ENCODE data around the gene SASH1.
A peak's percentile ranks its signal among the peaks of the same experiment; 100 is the strongest.

SASH1 gene

DNA sequence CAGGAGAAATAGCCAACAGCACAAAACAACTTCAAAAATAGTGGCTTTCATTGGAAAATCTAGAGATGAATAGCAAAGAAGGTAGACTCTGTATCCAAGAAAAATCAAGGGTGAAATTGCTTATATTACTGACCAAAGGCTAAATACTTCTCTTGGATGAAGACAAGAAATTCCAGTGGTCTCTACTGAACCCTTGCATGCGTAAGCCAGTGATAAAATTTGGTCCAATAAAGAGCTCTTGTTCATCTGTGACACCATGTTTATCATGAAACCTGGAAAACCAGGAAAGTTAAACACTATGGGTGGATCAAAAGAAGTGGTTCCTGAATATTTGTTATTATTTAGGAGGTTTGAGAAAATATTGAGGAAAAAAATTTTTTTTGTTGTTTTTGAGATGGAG lies 25.6 kb upstream of the SASH1 start:
- no peaks in the 10 kb centered on the region for H3K36me3 Mint-ChIP-seq (ENCODE audit: low read depth)
- no peak overlapping the region for H3K4me3 Mint-ChIP-seq
- no peaks in the 10 kb centered on the region for H3K4me1 Mint-ChIP-seq (ENCODE audit: low read depth)
- intact Hi-C loops (cut with micrococcal nuclease), result no loop called here
- H3K27me3 Mint-ChIP-seq, result peaks cover 24% of the 10 kb centered on the region
- no peak overlapping the region for H3K27ac Mint-ChIP-seq
- no peaks in the 10 kb centered on the region for H3K9me3 Mint-ChIP-seq

GRCh38 chr6:148317739-148318138 lies 24.9 kb upstream of the SASH1 start:
- intact Hi-C loops (cut with micrococcal nuclease), result no loop called here
- Mint-ChIP-seq H3K9me3 (no peaks in the 10 kb centered on the region), H3K4me1 (ENCODE audit: low read depth) (no peaks in the 10 kb centered on the region), H3K36me3 (ENCODE audit: low read depth) (no peaks in the 10 kb centered on the region), H3K4me3 (no peak overlapping the region), H3K27me3 (peaks cover 24% of the 10 kb centered on the region), H3K27ac (no peak overlapping the region)

GRCh38 chr6:148322704-148323103 lies 19.9 kb upstream of the SASH1 start:
- intact Hi-C loops (cut with micrococcal nuclease), result no loop called here

DNA sequence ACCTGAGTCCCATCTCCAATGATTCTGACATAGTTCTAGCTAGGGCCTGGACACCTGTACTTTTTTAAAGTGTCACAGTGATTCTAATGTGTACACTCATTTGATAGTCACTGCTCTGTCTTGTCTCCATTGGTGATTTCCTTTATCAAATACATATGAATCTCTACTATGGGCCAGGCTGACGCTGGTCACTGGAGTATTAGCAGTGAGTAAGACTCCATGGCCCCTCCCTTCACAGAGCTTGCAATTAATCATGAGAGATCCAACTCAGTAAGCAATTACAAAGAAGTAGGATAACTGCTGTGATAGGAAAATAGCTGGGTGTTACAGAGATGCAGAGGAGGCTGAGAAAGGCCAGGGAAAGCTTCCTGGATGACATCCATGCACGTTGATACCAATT lies 19.3 kb upstream of the SASH1 start:
- peaks cover 8% of the 10 kb centered on the region for H3K27me3 Mint-ChIP-seq
- intact Hi-C loops (cut with micrococcal nuclease), result no loop called here
- H3K4me1 Mint-ChIP-seq (ENCODE audit: low read depth), result peaks cover 14% of the 10 kb centered on the region
- no peak overlapping the region for H3K4me3 Mint-ChIP-seq
- H3K36me3 Mint-ChIP-seq (ENCODE audit: low read depth), result no peaks in the 10 kb centered on the region
- H3K27ac Mint-ChIP-seq, result no peak overlapping the region
- H3K9me3 Mint-ChIP-seq, result no peaks in the 10 kb centered on the region

More at GRCh38 chr6:148322704-148323103, 19.9 kb upstream of the SASH1 start:
- peaks cover 9% of the 10 kb centered on the region for H3K27me3 Mint-ChIP-seq
- no peak overlapping the region for H3K4me3 Mint-ChIP-seq
- H3K27ac Mint-ChIP-seq, result no peak overlapping the region
- H3K36me3 Mint-ChIP-seq (ENCODE audit: low read depth), result no peaks in the 10 kb centered on the region
- no peaks in the 10 kb centered on the region for H3K9me3 Mint-ChIP-seq
- peaks cover 14% of the 10 kb centered on the region for H3K4me1 Mint-ChIP-seq (ENCODE audit: low read depth)

GRCh38 chr6:148324297-148324985 lies 18.2 kb upstream of the SASH1 start:
- H3K9me3 Mint-ChIP-seq, result no peaks in the 10 kb centered on the region
- peak overlapping the region; percentile 64 for H3K27ac Mint-ChIP-seq
- H3K4me3 Mint-ChIP-seq, result no peak overlapping the region
- intact Hi-C loops (cut with micrococcal nuclease), result no loop called here
- H3K36me3 Mint-ChIP-seq (ENCODE audit: low read depth), result no peaks in the 10 kb centered on the region
- H3K4me1 Mint-ChIP-seq (ENCODE audit: low read depth), result peaks cover 16% of the 10 kb centered on the region
- H3K27me3 Mint-ChIP-seq, result peaks cover 9% of the 10 kb centered on the region

DNA sequence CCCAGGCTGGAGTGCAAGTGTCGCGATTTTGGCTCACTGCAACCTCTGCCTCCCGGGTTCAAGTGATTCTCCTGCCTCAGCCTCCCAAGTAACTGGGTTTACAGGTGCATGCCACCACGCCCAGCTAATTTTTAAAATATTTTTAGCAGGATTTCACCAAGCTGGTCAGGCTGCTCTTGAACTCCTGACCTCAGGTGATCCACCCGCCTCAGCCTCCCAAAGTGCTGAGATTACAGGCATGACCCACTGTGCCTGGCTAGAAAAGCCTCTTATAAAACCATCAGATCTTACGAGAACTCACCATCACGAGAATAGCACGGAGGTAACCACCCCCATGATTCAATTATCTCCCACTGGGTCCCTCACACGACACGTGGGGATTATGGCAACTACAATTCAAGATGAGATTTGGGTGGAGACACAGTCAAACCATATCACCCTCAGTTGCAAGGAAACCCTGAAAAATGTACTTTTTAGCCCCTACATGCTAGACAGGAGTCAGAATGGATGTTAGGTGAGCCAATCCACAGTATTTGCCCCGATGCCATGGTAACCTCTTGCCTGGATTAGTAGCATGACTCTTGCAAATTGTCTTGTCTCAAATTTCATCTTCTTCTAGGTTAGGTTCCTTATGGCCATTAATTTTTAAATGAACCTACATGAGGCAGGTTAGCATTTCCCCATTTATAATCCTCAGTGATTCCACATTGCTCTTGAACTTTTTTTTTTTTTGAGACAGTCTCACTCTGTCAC lies 17.1 kb upstream of the SASH1 start:
- intact Hi-C loops (cut with micrococcal nuclease), result no loop called here
- Mint-ChIP-seq H3K36me3 (ENCODE audit: low read depth) (no peaks in the 10 kb centered on the region), H3K4me1 (ENCODE audit: low read depth) (peaks cover 19% of the 10 kb centered on the region)

DNA sequence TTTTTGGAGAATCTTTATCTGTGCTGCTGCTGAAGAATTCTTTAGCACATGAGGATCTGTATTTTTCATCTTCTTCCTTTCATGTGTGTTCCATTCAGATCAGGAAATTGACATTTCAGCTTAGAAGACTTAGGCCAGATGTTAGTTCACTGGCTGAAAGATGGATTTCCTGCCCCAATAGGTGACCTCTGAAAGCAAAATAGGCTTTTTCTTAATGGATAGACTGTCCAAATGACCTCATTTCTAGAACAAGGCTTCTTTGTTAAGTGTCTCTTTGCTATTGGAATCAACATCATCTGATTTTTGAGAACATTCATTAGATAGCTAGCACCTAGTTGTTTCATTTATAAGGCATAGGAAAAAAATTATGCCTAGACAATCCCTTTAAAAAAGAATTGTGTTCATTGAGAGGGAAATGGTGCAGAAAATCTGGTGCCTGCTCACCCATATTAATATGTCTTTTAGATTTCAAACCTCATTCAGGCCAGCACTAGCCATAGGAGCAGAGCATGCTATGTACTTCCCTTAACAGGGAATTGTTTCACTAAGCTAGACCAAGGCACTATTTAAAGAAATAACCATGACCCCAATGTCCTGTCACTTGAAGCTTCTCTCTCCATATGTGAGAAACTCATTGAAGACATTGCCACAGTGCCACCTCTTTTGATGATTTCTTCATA lies 13.6 kb upstream of the SASH1 start:
- Mint-ChIP-seq H3K36me3 (ENCODE audit: low read depth) (no peaks in the 10 kb centered on the region), H3K27me3 (peaks cover 16% of the 10 kb centered on the region), H3K4me1 (ENCODE audit: low read depth) (peaks cover 25% of the 10 kb centered on the region), H3K4me3 (no peak overlapping the region), H3K9me3 (no peaks in the 10 kb centered on the region), H3K27ac (no peak overlapping the region)
- intact Hi-C loops (cut with micrococcal nuclease), result no loop called here

More for the DNA sequence above, 17.1 kb upstream of the SASH1 start:
- Mint-ChIP-seq H3K9me3 (no peaks in the 10 kb centered on the region), H3K27me3 (peaks cover 8% of the 10 kb centered on the region), H3K27ac (peak overlapping the region; percentile 64), H3K4me3 (no peak overlapping the region)

DNA sequence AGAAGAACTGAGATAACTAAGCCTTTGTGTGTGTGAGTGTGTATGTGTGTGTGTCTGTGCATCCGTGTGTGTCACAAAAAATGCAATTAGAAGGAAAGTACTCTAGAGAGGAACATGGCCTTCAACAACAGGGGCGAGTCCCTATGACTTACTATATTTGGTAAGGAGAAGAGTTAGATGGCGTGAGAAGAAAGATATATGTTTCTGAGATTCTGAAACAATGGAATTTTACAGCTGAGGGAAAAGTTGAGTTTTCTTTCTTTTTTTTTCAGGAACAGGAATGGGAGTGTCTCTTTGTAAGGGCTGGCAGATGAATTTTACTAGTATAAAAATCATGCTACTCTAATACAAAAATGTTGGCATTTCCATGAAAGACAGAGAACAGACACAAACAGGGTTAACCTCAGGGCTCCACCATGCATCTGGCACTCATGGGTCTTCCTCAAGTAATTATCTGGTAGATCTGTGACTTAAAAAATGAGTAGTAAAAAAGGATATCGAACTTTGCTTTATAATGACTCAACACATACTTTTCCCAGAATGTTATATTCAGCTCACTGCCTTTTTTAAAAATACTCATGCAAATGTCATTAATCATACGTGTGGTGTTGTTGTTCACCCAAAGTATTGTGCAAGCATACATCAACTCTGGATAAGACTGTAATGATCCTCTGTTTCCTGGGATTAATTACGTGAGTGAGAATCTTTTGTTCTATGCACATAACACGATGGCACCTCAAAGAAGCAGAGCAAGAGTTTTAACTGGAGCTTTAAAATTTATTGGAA lies 12.8 kb upstream of the SASH1 start:
- no peaks in the 10 kb centered on the region for H3K36me3 Mint-ChIP-seq (ENCODE audit: low read depth)
- no peak overlapping the region for H3K27ac Mint-ChIP-seq
- H3K4me3 Mint-ChIP-seq, result no peak overlapping the region
- H3K4me1 Mint-ChIP-seq (ENCODE audit: low read depth), result peaks cover 17% of the 10 kb centered on the region
- H3K9me3 Mint-ChIP-seq, result no peaks in the 10 kb centered on the region
- peaks cover 16% of the 10 kb centered on the region for H3K27me3 Mint-ChIP-seq
- intact Hi-C loops (cut with micrococcal nuclease), result no loop called here

DNA sequence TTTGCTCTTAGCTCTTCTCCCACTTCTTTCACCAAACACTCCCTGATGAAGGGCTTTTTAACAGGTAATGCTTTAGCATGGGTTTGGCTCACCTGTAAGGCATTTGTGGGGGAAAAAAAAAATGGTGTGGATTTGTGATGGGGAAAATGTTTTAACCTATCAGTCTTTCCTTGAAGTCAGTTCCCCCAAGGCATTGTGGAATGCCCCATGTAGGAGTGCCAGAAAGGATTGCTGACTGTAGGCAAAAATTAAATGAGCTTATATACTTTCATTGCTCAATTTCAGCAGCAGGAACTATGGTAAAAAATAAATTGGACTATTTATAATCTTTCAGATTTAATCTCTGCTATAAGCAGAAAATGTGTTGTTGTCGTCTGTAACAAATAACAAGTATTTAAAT lies 10.6 kb upstream of the SASH1 start:
- intact Hi-C loops (cut with micrococcal nuclease), result no loop called here
- peaks cover 22% of the 10 kb centered on the region for H3K27me3 Mint-ChIP-seq
- no peak overlapping the region for H3K4me3 Mint-ChIP-seq
- no peaks in the 10 kb centered on the region for H3K36me3 Mint-ChIP-seq (ENCODE audit: low read depth)
- peaks cover 11% of the 10 kb centered on the region for H3K4me1 Mint-ChIP-seq (ENCODE audit: low read depth)
- no peaks in the 10 kb centered on the region for H3K9me3 Mint-ChIP-seq
- H3K27ac Mint-ChIP-seq, result no peak overlapping the region

GRCh38 chr6:148336901-148337300 lies 5.7 kb upstream of the SASH1 start:
- Mint-ChIP-seq H3K36me3 (ENCODE audit: low read depth) (no peaks in the 10 kb centered on the region), H3K4me1 (ENCODE audit: low read depth) (no peaks in the 10 kb centered on the region), H3K9me3 (no peaks in the 10 kb centered on the region), H3K27me3 (peaks cover 33% of the 10 kb centered on the region), H3K27ac (no peak overlapping the region), H3K4me3 (no peak overlapping the region)
- intact Hi-C loops (cut with micrococcal nuclease), result no loop called here

DNA sequence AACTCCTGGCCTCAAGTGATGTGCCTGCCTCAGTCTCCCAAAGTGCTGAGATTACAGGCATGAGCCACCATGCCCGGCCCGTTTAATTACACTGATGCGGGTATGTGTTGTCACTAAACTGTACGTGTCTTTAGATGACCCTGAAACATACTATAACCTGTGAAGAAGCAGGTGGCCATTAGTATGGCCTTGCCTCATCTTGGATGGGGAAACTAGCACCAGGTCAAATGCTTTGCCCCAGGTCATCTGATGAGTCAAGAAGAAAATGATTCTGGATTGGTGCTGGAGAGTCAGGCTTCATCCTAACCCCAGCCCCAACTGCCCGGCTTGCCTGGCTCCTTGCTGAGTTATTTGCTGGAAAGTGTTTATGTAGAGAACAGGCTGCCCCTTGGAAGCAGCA lies 2.9 kb upstream of the SASH1 start:
- H3K27ac Mint-ChIP-seq, result no peak overlapping the region
- H3K36me3 Mint-ChIP-seq (ENCODE audit: low read depth), result no peaks in the 10 kb centered on the region
- no peak overlapping the region for H3K4me3 Mint-ChIP-seq
- H3K9me3 Mint-ChIP-seq, result no peaks in the 10 kb centered on the region
- intact Hi-C loops (cut with micrococcal nuclease), result no loop called here
- peaks cover 48% of the 10 kb centered on the region for H3K27me3 Mint-ChIP-seq
- H3K4me1 Mint-ChIP-seq (ENCODE audit: low read depth), result no peaks in the 10 kb centered on the region

- intact Hi-C loops (cut with micrococcal nuclease), result no loop called here
- Mint-ChIP-seq H3K9me3 (no peaks in the 10 kb centered on the region), H3K27ac (no peak overlapping the region), H3K4me3 (no peak overlapping the region), H3K36me3 (ENCODE audit: low read depth) (no peaks in the 10 kb centered on the region), H3K4me1 (ENCODE audit: low read depth) (peaks cover 6% of the 10 kb centered on the region), H3K27me3 (peaks cover 49% of the 10 kb centered on the region)
Observed at GRCh38 chr6:148340586-148341297, 1.9 kb upstream of the SASH1 start.

DNA sequence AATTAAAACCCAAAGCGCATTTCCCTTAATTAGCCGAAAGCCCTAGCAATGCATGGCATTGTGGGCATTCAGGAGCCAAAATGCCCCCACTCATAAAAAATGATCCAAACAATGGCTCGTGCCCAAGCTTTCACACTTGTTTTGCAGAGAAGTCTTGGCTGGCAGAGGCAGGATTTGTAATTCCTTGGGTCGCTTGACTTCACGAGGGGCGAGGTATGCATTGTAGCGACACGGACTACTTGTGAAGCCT lies 613 bp upstream of the SASH1 start:
- no peaks in the 10 kb centered on the region for H3K9me3 Mint-ChIP-seq
- H3K27me3 Mint-ChIP-seq, result peaks cover 57% of the 10 kb centered on the region
- H3K4me1 Mint-ChIP-seq (ENCODE audit: low read depth), result peaks cover 11% of the 10 kb centered on the region
- intact Hi-C loops (cut with micrococcal nuclease), result loop anchor here (2.0 kb wide), 1 partner anchor 123 kb away; no protein-coding TSS in a partner anchor
- peak overlapping the region; percentile 76 for H3K4me3 Mint-ChIP-seq
- peak overlapping the region; percentile 87 for H3K27ac Mint-ChIP-seq
- H3K36me3 Mint-ChIP-seq (ENCODE audit: low read depth), result no peaks in the 10 kb centered on the region

Data from dendritic cell treated with granulocyte-macrophage colony-stimulating factor and Interleukin-4, amounts not matched to agents 40 ng/mL and 50 ng/mL, for 4 days (primary cell).